Bronchial epithelial cell (primary cell): ENCODE data around the gene YLPM1. TPM values are rescaled to one million over a fixed set of nuclear protein-coding genes. Genes with fewer than 3 reads are reported as not detected.

Experiments used
- DNase-seq: peaks from one replicate; pipeline ENCODE4 v3.0.0-alpha.2; 2010; ENCODE audit warnings: low read depth
- FAIRE-seq: peaks from 2 replicates; lab custom pipeline; 2011; peaks lifted over from hg19 to GRCh38; lab: Jason Lieb, UNC
- H3K27me3 ChIP-seq: 2 replicates; pipeline ENCODE4 v1.5.1; 2011; ENCODE audit warnings: low read length; ENCODE audit not compliant: control insufficient read depth, insufficient read depth
- H3K36me3 ChIP-seq: 2 replicates; pipeline ENCODE4 v1.5.1; 2011; ENCODE audit warnings: low read length; ENCODE audit not compliant: control insufficient read depth, insufficient read depth
- H3K4me3 ChIP-seq: 2 replicates; pipeline ENCODE4 v1.5.1; 2011; ENCODE audit warnings: mild to moderate bottlenecking, low read depth, low read length, control low read depth
- CTCF ChIP-seq: IDR thresholded peaks from 2 replicates; pipeline ENCODE4 v1.5.1; 2011; ENCODE audit warnings: mild to moderate bottlenecking, moderate library complexity, low read length, control low read depth, inconsistent platforms; ENCODE audit not compliant: insufficient read depth, severe bottlenecking
- total RNA-seq: library from RNA; depleted of rRNA; stranded (reverse); fragments of >200 nt; gene quantifications from 2 replicates; pipeline ENCODE4 v1.2.1, GENCODE V29; 2014

The YLPM1 gene
- total RNA-seq, 1 donor from 2014 or later, result 17.4 TPM

GRCh38 chr14:74794947-74795346 lies 31.8 kb downstream of the YLPM1 start:
- Histone ChIP-seq H3K4me3 (no peak overlapping the region), H3K36me3 (peaks cover 5% of the 10 kb centered on the region), H3K27me3 (no peaks in the 10 kb centered on the region)
- no peak for DNase-seq
- FAIRE-seq, result no peak
- TF ChIP-seq CTCF, result no peak

- no peak for FAIRE-seq
- no peak for DNase-seq
- TF ChIP-seq CTCF, result no peak
- no peak overlapping the region for H3K4me3 ChIP-seq
- H3K27me3 ChIP-seq, result no peaks in the 10 kb centered on the region
- H3K36me3 ChIP-seq, result peaks cover 5% of the 10 kb centered on the region
Measured at GRCh38 chr14:74799765-74800164, 36.6 kb downstream of the YLPM1 start.

GRCh38 chr14:74800780-74801179 lies 37.7 kb downstream of the YLPM1 start:
- no peak for TF ChIP-seq CTCF
- Histone ChIP-seq H3K4me3 (no peak overlapping the region), H3K36me3 (peaks cover 5% of the 10 kb centered on the region), H3K27me3 (no peaks in the 10 kb centered on the region)
- FAIRE-seq, result no peak
- DNase-seq, result no peak

- FAIRE-seq (no peak), DNase-seq (no peak)
- no peak for TF ChIP-seq CTCF
- Histone ChIP-seq H3K36me3 (peaks cover 5% of the 10 kb centered on the region), H3K27me3 (no peaks in the 10 kb centered on the region), H3K4me3 (no peak overlapping the region)
Measured at GRCh38 chr14:74801396-74801795, 38.3 kb downstream of the YLPM1 start.

- no peaks in the 10 kb centered on the region for H3K27me3 ChIP-seq
- H3K36me3 ChIP-seq, result no peaks in the 10 kb centered on the region
- H3K4me3 ChIP-seq, result no peak overlapping the region
- peak; percentile 60 for TF ChIP-seq CTCF
- FAIRE-seq (no peak), DNase-seq (peak; percentile 48)
Measured at GRCh38 chr14:74804219-74804825, 41.2 kb downstream of the YLPM1 start.
